HS-27A (cell line): ENCODE data around the gene ACBD6.
"Not testable (repeated sequence)": the region's sequence is repeated elsewhere in the genome, so short reads cannot be mapped to it uniquely, and the experiment has no call there.

Source experiments
- DNase-seq: peaks from one replicate; pipeline ENCODE4 v3.0.0-alpha.2; 2012; ENCODE audit warnings: low read depth, missing footprints

The ACBD6 gene

GRCh38 chr1:180489313-180489712, 13.1 kb downstream of the ACBD6 start:
- DNase-seq = no peak

DNA sequence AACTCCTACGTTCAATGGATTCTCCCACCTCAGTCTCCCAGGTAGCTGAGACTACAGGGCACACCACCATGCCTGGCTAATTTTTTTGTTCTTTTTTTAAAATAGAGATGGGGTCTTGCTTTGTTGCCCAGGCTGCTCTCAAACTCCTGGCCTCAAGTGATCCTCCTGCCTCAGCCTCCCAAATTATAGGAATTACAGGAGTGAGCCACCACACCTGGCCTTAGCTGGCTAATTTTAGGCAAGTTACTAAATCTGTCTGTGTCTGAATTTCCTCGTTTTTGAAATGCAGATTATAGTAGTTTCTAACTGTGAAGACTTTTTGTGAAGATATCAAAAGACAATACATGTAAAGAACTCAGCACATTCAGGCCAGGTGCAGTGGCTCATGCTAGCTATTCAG, 13.7 kb downstream of the ACBD6 start:
- no peak for DNase-seq

DNA sequence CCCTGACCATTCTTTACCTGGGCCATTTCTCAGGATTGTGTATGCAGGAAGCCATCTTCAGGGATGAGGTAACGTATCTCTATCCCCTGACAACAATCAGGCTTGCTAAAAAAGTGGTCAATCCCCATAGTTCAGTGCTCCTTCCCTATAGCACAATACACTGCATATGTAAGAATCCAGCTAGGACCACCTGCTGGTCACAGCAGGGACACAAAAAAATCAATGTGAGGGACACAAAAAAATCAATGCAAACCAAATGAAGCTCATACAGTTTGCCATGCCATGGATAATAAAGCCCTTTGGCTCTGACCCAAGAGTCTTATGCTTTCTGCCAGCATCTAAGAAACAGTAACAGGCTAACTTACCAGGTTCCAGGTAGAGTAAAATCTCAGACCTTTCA, 16.3 kb downstream of the ACBD6 start:
- no peak for DNase-seq

DNA sequence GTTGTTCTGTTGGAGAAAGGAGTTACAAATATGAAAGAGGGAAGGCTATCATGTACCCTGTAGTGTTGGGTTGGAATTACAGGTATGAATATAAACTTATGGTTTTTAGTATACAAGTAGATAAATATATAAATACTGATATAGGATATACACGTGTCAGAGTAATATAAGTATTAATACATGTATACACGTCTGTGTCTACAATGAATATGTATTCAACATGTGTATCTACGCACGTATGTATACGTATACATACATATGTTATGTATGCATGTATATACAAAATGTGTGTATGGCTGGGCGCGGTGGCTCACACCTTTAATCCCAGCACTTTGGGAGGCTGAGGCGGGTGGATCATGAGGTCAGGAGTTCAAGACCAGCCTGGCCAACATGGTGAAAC, 17.9 kb downstream of the ACBD6 start:
- DNase-seq = no peak

GRCh38 chr1:180482425-180483275, 19.7 kb downstream of the ACBD6 start:
- DNase-seq = peak; percentile 24

DNA sequence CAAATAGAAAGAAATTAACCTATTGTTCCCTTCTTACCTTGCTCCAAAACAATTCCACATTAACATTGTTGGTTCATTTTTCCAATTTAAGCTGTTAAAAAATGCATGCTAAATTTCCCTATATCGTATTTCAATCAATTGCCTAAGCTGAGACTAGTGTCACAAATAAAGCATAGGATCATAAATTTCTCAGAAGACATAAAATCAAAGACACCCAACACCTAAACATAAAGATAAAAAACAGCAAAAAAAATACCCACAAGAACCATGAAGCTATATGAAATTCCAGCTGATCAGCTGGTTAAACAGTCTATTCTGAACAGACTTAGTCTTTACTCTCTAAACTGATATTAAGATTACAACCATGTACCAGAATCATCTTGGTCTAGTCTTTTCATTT, 32.3 kb downstream of the ACBD6 start:
- DNase-seq = no peak

GRCh38 chr1:180468311-180468710, 34.1 kb downstream of the ACBD6 start:
- no peak for DNase-seq

- DNase-seq = no peak
These were observed 40.3 kb downstream of the ACBD6 start for GRCh38 chr1:180462102-180462501.

- DNase-seq = not testable (repeated sequence)
These were observed 40.7 kb downstream of the ACBD6 start for GRCh38 chr1:180461682-180462081.

- DNase-seq = no peak
These were observed 43.6 kb downstream of the ACBD6 start for GRCh38 chr1:180458807-180459206.

- DNase-seq = no peak
These were observed 46.2 kb downstream of the ACBD6 start for GRCh38 chr1:180456191-180456590.

DNA sequence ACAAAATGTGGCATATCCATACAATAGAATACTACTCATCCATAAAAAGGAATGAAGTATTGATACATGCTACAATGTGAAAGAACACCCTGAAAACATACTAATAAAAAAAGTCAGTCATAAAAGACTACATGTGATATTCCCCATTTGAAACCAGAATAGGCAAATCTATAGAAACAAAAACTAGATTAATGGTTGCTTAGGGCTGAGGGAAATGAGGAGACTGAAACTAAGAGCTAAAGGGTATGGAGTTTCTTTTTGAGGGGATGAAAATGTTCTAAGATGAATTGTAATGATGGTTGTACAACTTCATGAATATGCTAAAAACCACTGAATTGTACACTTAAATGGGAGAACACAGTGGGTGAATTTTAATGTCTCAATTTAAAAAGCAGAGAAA, 50.9 kb downstream of the ACBD6 start:
- DNase-seq = no peak

DNA sequence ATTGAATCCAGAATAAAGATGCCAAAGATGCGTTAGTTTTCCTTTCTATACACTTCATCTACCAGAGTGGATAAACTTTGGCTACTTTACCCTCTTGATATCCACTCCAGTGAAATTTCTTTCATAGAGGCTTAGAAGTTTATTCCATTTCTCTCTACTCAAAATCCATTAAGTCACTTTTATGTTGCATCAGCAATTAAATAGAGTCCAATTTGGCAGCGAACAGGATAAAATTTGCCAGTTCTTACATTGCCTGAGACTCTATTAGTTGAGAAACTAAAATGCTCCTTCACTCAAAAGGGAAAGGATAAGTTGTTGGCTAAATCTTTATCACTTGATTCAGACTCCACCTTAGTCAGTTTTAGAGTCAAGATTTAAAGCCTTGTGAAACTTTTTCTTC, 57.9 kb downstream of the ACBD6 start:
- no peak for DNase-seq

DNA sequence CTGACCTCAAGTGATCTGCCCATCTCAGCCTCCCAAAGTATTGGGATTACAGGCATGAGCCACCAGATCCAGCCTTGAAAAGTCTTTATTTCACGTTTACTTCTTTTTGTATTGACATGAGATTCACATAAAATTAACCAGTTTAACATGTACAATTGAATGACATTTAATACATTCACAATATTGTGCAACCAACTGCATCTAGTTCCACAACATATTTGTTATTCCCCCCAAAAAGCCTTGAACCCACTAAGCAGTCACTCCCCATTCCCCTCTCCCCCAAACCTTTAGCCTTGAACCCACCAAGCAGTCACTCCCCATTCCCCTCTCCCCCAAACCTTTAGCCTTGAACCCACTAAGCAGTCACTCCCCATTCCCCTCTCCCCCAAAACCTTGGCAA, 62.0 kb downstream of the ACBD6 start:
- no peak for DNase-seq

DNA sequence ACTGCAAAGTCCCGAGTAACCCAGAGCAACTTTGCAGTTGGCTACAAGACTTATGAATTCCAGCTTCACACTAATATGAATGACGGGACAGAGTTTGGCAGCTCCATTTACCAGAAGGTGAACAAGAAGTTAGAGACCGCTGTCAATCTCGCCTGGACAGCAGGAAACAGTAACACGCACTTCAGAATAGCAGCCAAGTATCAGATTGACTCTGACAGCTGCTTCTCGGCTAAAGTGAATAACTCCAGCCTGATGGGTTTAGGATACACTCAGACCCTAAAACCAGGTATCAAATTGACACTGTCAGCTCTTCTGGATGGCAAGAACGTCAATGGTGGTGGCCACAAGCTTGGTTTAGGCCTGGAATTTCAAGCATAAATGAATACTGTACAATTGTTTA, 66.8 kb downstream of the ACBD6 start:
- DNase-seq = no peak

DNA sequence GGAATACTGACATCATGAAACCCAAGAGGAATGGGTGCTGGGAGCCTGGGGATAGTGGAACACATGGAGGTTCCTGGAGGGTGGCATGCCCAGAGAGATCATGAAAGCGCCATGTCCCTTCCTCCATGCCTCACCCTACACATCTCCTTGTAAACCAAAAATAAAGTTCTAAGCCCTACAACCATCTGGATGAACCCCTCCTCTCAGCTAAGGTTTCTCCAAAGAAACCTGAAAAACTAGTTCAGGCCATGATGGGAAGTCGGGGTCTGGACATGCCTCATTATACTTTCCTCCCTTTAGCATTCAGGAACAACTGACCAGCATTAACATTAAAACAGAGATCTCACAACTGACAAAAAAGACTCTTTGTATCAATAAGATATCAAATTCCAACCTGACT, 68.5 kb downstream of the ACBD6 start:
- no peak for DNase-seq

- no peak for DNase-seq
These were observed 70.7 kb downstream of the ACBD6 start for GRCh38 chr1:180431683-180432082.

GRCh38 chr1:180428782-180429695, 73.3 kb downstream of the ACBD6 start:
- DNase-seq = no peak

DNA sequence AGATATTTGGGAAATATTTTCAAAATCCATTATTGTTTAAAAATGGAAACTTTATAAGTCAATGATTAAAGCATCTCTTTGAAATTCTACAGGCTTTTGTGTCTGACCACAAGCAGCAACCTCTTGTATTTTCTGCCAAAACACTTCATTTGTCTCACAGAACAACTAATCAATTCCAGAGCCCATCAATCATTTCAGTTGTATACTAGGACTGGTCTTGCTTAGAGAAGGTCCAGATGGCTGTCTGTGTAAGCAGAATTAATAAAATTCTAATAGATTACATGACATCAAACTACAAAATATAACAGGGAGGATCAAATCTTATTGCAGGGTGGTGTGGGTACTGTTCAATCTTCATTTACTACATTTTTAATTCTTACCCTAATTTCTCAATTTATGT, 76.4 kb downstream of the ACBD6 start:
- no peak for DNase-seq

DNA sequence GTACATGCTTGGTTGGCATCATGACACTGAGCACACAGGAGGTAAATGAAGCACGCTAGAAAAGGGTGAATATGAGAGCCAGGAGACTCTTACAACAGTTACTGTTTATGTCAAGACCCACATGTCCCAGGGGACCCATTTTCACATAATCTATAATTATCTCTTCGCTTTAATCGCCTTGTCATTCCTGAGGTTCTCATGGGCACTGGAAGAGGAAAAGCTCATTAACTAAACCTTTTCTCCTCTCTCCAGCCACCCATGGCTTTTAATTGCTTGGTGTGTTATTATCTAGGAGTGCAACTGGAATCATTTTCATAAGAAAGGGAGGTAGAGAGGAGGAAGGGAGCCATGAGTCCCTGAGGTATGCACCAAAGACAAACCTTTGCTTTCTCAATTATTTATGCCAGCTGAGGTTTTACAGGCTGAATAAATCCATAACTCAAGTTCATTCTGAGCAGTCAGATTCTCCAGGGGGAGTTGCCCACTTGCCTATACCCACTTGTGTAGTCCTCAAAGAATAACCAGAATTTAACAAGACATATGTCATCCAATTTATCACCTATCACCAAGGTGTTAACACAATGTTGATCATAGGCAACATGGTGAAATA, 77.4 kb downstream of the ACBD6 start:
- DNase-seq = no peak

GRCh38 chr1:180421614-180422013, 80.8 kb downstream of the ACBD6 start:
- no peak for DNase-seq

DNA sequence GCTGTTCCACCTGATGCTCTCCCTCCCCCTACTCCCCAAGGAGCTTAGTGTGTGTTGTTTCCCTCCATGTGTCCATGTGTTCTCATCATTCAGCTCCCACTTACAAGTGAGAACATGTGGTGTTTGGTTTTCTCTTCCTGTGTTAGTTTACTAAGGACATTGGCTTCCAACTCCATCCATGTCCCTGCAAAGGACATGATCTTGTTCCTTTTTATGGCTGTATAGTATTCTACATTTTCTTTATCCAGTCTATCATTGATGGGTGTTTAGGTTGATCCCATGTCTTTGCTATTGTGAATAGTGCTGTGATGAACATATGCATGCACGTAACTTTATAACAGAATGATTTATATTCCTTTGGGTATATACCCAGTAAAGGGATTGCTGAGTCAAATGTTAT, 81.2 kb downstream of the ACBD6 start:
- not testable (repeated sequence) for DNase-seq
